GM18858 (cell line): Measurements from ENCODE around the gene SSMEM1.
"Not testable (repeated sequence)": the region's sequence is repeated elsewhere in the genome, so short reads cannot be mapped to it uniquely, and the experiment has no call there.

Experiments
- ATAC-seq: cut with Tn5 transposase; IDR thresholded peaks from one replicate; pipeline ENCODE4 v1.9.1; 2021; ENCODE audit not compliant: unreplicated experiment

Gene SSMEM1

GRCh38 chr7:130210181-130210935, 2.7 kb downstream of the SSMEM1 start:
- no peak for ATAC-seq

- ATAC-seq: no peak
These were observed 6.2 kb downstream of the SSMEM1 start for GRCh38 chr7:130213828-130214227.

- ATAC-seq: no peak
These were observed 8.4 kb downstream of the SSMEM1 start for GRCh38 chr7:130216025-130216424.

- ATAC-seq: no peak
These were observed 9.1 kb downstream of the SSMEM1 start for GRCh38 chr7:130216750-130217149.

GRCh38 chr7:130218806-130219620, 11.4 kb downstream of the SSMEM1 start:
- no peak for ATAC-seq

- no peak for ATAC-seq
These were observed 12.2 kb downstream of the SSMEM1 start for GRCh38 chr7:130219871-130220270.

GRCh38 chr7:130221746-130222145, 14.1 kb downstream of the SSMEM1 start:
- no peak for ATAC-seq

GRCh38 chr7:130223646-130224045, 16.0 kb downstream of the SSMEM1 start:
- ATAC-seq: no peak

GRCh38 chr7:130224210-130224609, 16.6 kb downstream of the SSMEM1 start:
- no peak for ATAC-seq

- not testable (repeated sequence) for ATAC-seq
These were observed 17.3 kb downstream of the SSMEM1 start for GRCh38 chr7:130224923-130225322.

- no peak for ATAC-seq
These were observed 18.7 kb downstream of the SSMEM1 start for GRCh38 chr7:130226333-130226732.

- no peak for ATAC-seq
These were observed 20.4 kb downstream of the SSMEM1 start for GRCh38 chr7:130227883-130228575.

GRCh38 chr7:130228840-130229502, 21.3 kb downstream of the SSMEM1 start:
- no peak for ATAC-seq

GRCh38 chr7:130229981-130230380, 22.3 kb downstream of the SSMEM1 start:
- ATAC-seq: not testable (repeated sequence)

GRCh38 chr7:130231792-130232191, 24.1 kb downstream of the SSMEM1 start:
- no peak for ATAC-seq

- no peak for ATAC-seq
These were observed 24.5 kb downstream of the SSMEM1 start for GRCh38 chr7:130232209-130232608.

- ATAC-seq: no peak
These were observed 26.4 kb downstream of the SSMEM1 start for GRCh38 chr7:130234078-130234477.

- not testable (repeated sequence) for ATAC-seq
These were observed 28.7 kb downstream of the SSMEM1 start for GRCh38 chr7:130236361-130236760.

- ATAC-seq: no peak
These were observed 32.6 kb downstream of the SSMEM1 start for GRCh38 chr7:130240240-130240639.

GRCh38 chr7:130242198-130243014, 34.7 kb downstream of the SSMEM1 start:
- no peak for ATAC-seq
